ENCODE data around the gene FOXD4L6.
"Not testable (repeated sequence)": the region's sequence is repeated elsewhere in the genome, so short reads cannot be mapped to it uniquely, and the experiment has no call there.

GRCh38 chr9:41105557-41106253 lies 22.8 kb downstream of the FOXD4L6 start:
- not testable (repeated sequence) for TF ChIP-seq CTCF, POLR2A (IDR thresholded peaks at IDR 0.05)

Data from sigmoid colon (tissue), 3 donors.